H1 (cell line): Measurements from ENCODE around the gene DIPK1C.

Experiments used
- CHD1 ChIP-seq: IDR thresholded peaks from 2 replicates; pipeline ENCODE4 v1.6.1; 2012; ENCODE audit warnings: low read depth, low read length, improper control_type of control experiment
- CTCF ChIP-seq, 3 experiments: IDR thresholded peaks; 1 replicate in 2 of 3; 2 replicates in 1 of 3; pipeline versions ENCODE4 v1.5.1 to v1.6.1; 2011; ENCODE audit warnings: low read length in 3 of 3, mild to moderate bottlenecking in 3 of 3, inconsistent platforms in 2 of 3, low read depth in 1 of 3, moderate library complexity in 1 of 3; ENCODE audit not compliant: insufficient read depth in 1 of 3; ENCODE audit errors: control extremely low read depth in 1 of 3
- EP300 ChIP-seq, 2 experiments: IDR thresholded peaks; 1 replicate in 1 of 2; 2 replicates in 1 of 2; pipeline ENCODE4 v1.6.1; 2011 to 2012; ENCODE audit warnings: low read depth in 2 of 2, low read length in 2 of 2, mild to moderate bottlenecking in 2 of 2, borderline replicate concordance in 1 of 2, inconsistent platforms in 1 of 2, moderate library complexity in 1 of 2
- EZH2 ChIP-seq: fragments of 200-600 bp; sonication (generic); IDR thresholded peaks from 2 replicates; pipeline ENCODE4 v1.7.1; 2012; ENCODE audit warnings: low read depth, mild to moderate bottlenecking, moderate library complexity, low read length, inconsistent platforms; ENCODE audit not compliant: severe bottlenecking
- GABPA ChIP-seq: IDR thresholded peaks from 2 replicates; pipeline ENCODE4 v1.6.1; 2011; ENCODE audit warnings: mild to moderate bottlenecking, low read length, moderate library complexity, borderline replicate concordance; ENCODE audit not compliant: insufficient read depth
- HDAC2 ChIP-seq, 2 experiments: fragments of 300-600 bp in 1 of 2; sonication (generic) in 1 of 2; IDR thresholded peaks; 2 replicates each; pipeline ENCODE4 v1.6.1; 2011 to 2012; ENCODE audit warnings: low read depth in 2 of 2, low read length in 2 of 2, mild to moderate bottlenecking in 2 of 2, moderate library complexity in 2 of 2, borderline replicate concordance in 1 of 2, inconsistent platforms in 1 of 2
- POLR2A ChIP-seq, 2 experiments: IDR thresholded peaks; 1 replicate in 1 of 2; 2 replicates in 1 of 2; pipeline ENCODE4 v1.6.1; 2011; ENCODE audit warnings: low read depth in 2 of 2, low read length in 2 of 2, mild to moderate bottlenecking in 2 of 2; ENCODE audit errors: control extremely low read depth in 1 of 2
- POLR2AphosphoS5 ChIP-seq: IDR thresholded peaks from 2 replicates; pipeline ENCODE4 v1.6.1; 2011; ENCODE audit warnings: low read depth, low read length
- POU5F1 ChIP-seq: IDR thresholded peaks from 2 replicates; pipeline ENCODE4 v1.6.1; 2011; ENCODE audit warnings: low read depth, mild to moderate bottlenecking, low read length, moderate library complexity
- YY1 ChIP-seq: IDR thresholded peaks from 2 replicates; pipeline ENCODE4 v1.6.1; 2011; ENCODE audit warnings: low read depth, mild to moderate bottlenecking, low read length

GRCh38 chr18:74399091-74399887 is 57.8 kb downstream of the DIPK1C start:
- no peak for TF ChIP-seq POLR2A (IDR thresholded peaks at IDR 0.05; ENCODE audit: control extremely low read depth in 1 of 2, low read depth in 2 of 2, low read length in 2 of 2)
- TF ChIP-seq POU5F1: no peak
- TF ChIP-seq EP300 (IDR thresholded peaks at IDR 0.05; ENCODE audit: borderline replicate concordance in 1 of 2, low read depth in 2 of 2, low read length in 2 of 2): no peak
- TF ChIP-seq EZH2: no peak
- no peak for TF ChIP-seq GABPA
- no peak for TF ChIP-seq CHD1
- TF ChIP-seq POLR2AphosphoS5: no peak
- no peak for TF ChIP-seq YY1
- TF ChIP-seq CTCF (IDR thresholded peaks at IDR 0.05; ENCODE audit: control extremely low read depth in 1 of 3, insufficient read depth in 1 of 3, low read depth in 1 of 3, low read length in 3 of 3): no peak
- TF ChIP-seq HDAC2 (IDR thresholded peaks at IDR 0.05; ENCODE audit: borderline replicate concordance in 1 of 2, low read depth in 2 of 2, low read length in 2 of 2): no peak
